ENCODE results near the gene DUXA.
A peak's percentile ranks its signal among the peaks of the same experiment; 100 is the strongest.
"Not testable (repeated sequence)": the region's sequence is repeated elsewhere in the genome, so short reads cannot be mapped to it uniquely, and the experiment has no call there.

DUXA gene

DNA sequence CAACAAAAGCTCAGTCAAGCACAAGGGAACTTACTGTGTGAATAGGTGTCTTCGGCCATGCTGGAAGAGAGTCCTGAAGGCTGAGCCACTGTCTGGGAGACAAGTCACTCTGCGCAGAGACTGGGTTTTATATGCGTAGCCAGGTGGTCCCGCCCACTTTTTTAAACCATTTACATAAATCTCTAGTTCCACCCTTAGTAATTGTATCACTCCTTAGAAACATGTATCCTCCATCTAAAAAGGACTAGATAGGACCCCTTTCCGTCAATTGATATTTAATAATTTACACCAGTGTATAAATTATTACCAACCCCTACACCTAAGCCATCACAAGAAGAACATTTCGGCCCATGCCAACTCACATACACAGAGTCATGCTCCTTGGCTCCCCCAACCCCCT, at the start of gene DUXA:
Gene DUXA, minus strand, starts transcription at position 101 of the 400 bp plus-strand sequence. Its CDS starts 42 bp downstream, at position 59.
- DNase-seq, result no peak

DNA sequence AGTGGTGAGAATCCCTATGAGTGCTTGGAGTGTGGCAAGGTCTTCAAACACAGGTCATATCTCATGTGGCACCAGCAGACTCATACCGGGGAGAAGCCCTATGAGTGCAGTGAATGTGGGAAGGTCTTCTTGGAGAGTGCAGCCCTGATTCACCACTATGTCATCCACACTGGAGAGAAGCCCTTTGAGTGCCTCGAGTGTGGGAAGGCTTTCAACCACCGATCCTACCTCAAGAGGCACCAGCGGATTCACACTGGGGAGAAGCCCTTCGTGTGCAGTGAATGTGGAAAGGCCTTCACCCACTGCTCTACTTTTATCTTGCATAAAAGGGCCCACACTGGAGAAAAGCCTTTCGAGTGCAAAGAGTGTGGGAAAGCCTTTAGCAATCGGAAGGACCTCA, 44.8 kb upstream of the DUXA start:
- DNase-seq, result no peak

DNA sequence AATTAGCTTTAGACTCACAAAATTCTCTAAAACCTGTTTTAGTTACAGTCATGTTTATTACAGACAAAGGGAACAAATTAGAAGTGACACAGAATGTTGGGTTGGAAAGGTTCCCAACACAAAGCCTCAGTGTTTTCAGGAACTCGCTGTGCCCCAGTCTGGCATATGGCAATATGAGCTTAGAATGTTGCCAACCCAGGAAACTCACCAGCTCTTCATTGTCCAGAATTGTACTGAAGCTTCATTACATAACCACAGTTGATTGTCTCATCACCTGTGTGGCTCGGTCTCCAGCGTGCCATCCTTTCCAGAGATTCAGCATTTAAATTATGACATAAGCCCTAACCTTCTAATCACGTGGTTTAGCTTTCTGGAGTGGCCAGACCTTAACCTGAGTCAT, 43.1 kb upstream of the DUXA start:
- DNase-seq, result no peak

DNA sequence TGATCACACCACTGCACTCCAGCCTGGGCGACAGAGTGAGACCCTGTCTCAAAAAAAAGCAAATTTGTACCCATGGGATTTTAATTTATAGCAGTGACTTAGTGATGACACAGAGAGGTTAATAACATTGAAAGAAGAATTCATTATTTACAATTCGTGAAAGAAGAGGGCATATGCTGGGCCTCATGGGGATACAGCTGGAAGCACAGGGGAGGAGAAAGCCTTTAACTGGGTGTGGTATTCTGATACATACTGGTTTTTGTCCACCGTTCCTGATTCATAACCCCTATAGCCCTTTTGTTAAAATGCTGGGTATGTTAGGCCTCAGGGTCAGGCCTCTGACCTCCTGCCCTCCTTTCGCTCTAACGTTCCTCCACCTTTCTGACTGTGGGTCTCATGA, 34.9 kb upstream of the DUXA start:
- DNase-seq, result no peak

DNA sequence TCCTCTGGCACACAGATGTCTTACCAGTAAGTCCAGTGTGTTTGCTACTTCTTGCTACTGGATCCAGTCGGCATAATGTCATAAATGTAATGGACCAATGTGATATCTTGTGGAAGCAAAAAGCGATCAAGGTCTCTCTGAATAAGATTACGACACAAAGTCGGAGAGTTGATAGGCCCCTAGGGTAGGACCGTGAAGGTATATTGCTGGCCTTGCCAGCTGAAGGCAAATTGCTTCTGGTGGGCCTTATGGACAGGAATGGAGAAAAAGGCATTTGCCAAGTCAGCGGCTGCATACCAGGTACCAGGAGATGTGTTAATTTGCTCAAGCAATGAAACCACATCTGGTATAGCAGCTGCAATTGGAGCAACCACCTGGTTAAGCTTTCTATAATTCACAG, 30.6 kb upstream of the DUXA start:
- DNase-seq, result not testable (repeated sequence)

DNA sequence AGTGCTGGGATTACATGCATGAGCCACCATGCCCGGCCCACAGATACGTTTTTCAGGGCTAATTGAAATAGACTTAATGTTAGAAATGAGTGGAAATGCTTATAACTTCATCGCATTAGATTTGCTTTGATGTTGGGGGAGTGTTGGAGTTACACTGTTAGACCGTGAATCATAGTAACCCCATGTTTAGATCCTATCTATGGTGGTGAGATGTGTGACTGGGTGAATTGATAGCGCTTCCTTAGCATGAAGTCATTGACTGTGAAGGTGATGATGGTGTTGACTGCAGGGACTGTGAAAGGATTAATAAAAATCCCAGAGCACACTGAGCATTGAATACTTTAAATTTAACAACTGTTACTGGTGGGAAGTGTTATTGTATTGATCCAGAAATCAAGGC, 25.7 kb upstream of the DUXA start:
- no peak for DNase-seq

DNA sequence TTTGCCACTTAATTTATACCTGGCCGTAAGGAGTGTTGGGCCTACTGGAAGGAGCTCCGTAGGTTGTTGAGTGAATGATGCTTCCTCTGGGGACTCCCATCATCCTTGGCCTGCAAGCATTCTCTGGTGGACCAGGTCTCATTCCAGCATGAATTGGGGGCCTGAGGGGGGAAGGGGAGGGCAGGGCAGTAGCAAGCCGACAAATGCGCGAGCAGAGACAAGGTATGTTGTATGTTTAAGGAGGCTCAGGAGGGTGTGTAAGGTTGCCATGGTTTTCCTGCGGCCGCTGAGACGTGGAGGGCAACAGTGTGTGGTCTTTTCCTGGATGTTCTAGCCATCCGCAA, 24.8 kb upstream of the DUXA start:
- no peak for DNase-seq

DNA sequence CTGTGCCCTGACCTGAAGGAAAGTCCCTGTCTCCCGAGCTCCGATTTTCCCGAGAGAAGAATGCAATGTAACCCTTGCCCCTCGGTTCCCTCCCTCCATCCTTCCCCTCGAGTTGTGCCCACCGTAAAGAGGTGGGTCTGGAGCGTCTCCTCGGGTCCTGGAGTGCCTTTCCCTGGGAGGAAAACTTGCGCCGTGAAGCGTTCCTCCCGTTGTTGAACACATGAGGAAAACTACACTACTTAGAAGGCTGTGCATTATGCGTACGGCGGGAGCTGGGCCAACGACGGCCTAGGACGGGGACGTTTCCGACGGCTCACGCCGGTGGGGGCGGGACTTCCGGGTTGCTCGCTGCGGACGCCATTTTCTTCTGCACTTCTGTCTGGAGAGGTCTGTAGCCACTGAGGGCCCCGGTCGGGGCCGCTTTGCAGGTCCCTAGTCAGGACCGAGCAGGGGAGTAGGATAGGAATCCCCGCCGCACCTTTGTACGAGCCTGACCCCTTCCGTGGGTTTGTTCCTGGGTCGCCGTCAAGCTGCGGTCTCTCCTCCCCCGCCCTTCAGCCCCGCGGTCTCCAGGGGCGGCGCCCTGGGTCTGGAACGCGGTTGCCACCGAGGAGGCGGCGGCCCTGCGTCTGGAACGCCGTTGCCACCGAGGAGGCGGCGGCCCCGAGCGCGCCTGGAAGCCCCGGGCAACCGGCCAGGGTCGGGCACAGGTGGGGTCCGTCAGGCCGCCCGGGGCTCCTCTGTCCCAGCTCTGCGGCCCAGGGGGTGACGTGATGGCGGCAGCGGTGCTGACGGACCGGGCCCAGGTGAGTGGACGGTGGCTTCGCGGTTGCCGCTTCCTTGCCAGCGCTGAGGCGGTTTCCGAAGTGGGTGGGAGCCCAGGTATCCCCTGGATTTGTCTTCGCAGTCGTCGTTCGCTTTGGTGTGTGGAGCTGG, 24.1 kb upstream of the DUXA start, which contains the start of gene ZNF264:
Gene ZNF264, plus strand, starts transcription at position 360 of the 936 bp plus-strand sequence. Its CDS starts 414 bp downstream, at position 774.
- DNase-seq, result peak; percentile 89

DNA sequence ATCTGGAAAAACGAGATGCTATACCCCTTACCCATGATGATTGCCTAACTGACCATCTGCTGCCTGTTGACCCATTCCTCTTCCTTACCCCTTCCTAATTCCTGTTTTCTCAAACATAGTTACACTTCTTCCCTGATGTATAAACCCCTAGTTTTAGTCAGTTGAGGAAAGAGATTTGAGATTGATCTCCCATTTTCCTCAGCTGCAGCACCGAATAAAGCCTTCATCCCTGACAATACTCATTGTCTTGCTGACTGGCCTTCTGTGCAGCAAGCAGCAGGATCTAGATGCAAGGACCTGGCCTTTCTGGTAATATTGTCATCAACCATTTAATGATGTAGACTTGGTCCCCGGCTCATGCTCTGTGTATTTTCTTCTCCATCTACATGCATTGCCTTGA, 23.0 kb upstream of the DUXA start:
- DNase-seq, result no peak

DNA sequence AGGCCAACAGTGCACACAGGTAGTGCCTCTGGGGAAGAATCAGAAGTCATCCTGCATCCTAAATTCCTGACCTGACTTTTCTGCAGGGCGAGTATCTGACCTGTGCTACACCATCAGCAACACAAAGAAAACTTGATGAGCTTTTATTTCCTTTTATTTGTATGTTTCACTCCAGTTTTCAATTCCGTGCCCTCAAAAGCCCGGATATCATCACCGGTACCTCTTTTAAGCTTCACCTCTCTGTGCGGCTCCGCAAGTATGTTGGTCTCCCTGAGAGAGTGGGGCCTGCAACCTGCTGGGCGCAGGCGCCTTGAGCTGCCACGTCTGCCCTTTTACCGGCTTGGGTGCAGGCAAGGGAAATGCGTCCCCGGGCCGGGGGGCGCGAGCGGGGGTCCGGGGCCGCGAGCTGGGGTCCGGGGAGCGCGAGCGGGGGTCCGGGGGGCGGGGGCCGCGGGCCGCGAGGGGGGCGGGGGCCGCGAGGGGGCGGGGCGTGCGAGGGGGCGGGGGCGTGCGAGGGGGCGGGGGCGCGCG, 4.3 kb upstream of the DUXA start:
- peak; percentile 53 for DNase-seq

DNA sequence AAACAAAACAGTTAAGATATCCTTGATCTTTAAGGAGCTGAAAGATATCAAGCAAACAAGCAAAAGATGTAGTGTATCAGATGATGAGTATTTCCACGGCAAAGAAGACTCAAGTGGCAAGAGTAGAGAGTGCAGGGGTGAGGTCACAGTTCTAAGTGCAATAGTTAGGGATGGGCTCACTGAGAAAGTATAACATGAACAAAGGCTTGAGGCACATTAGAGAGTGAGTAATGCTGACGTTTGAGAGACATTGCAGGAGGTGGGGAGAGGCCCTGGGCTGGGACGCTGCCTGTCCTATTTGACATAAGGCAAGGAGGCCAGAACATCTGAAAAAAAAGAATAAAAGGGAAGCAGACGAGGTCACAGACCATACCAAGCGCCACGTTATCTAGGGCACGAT, 1.4 kb downstream of the DUXA start:
- no peak for DNase-seq

DNA sequence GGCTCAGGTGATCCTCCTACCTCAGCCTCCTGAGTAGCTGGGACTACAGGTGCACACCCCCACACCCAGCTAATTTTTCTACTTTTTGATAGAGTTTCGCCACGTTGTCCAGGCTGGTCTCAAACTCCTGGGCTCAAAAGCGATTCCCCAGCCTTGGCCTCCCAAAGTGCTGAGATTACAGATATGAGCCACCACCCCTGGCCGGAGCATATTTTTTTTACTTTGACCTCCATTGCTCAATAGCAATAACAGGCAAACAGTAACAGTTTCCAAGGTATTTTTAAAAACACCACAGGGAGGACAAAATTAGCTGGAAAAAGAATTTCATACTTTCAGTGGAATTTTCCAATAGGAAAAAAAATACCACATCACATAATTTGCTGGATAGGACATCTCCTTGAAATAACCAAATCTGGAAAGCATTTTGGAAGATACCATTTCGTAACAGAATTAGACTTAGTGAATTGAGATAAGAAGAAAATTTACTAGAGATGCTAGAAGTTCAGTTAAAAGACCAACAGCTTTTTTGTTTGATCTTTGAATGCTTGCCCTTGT, 5.2 kb downstream of the DUXA start:
- DNase-seq, result no peak

DNA sequence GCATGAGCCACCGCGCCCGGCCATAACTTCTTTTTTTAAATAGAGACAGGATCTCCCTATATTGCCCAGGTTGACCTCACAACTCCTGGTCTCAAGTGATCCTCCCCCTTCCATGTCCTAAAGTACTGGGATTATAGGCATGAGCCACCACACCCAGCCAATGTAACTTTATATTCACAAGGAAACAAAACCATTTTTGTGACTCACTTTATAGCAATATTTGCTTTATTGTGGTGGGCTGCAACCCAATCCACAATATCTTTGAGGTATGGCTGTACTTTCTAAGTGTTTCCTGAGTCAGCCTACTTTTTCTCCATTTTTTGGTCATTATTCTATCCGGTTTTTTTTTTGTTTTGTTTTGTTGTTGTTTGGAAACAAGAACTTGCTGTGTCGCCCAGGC, 14.4 kb downstream of the DUXA start:
- no peak for DNase-seq

DNA sequence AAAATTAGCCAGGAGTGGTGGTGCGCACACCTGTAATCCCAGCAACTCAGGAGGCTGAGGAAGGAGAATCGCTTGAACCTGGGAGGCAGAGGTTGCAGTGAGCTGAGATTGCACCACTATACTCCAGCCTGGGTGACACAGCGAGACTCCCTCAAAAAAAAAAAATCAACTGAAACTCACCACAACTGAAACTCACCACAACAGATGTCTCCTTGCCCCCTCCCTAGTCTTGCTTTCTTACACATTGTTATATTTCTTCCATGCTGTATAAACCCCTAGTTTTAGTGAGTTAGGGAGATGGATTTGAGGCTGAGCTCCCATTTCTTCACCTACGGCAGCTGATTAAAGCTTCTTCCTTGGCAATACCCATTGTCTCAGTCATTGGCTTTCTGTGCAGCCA, 25.6 kb downstream of the DUXA start:
- DNase-seq, result no peak

DNA sequence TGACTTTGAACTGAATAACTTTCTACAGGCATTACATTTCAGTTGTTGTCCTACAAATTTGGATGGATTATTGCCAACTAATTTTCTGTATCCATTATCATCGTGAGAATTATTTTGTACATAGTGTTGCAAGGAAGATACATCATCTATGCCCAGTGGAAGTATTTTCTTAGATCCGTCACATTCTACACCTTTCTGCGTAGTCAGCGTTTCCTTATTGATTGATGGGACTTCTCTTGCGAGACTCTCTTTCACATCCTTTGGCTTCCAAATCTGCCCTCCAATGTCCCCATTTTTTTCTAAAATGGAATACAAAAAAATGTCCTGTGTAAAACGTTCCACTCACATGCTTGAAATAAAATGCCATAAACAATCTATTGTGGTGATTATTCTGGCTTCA, 31.5 kb downstream of the DUXA start:
- no peak for DNase-seq

DNA sequence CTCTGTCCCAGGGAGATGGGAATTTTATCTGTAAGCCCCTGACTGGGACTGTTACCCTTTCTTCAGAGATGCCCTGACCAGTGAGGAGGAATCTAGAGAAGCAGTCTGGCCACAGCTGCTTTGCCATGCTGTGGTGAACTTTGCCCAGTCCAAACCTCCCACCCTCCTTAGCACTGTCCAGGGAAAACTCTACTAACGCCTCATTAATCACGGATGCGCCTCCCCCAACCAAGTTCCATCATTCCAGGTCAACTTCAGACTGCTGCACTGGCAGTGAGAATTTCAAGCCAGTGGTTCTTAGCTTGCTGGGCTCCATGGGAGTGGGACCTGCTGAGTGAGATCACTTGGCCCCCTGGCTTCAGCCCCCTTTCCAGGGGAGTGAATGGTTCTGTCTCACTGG, 39.9 kb downstream of the DUXA start:
- not testable (repeated sequence) for DNase-seq

DNA sequence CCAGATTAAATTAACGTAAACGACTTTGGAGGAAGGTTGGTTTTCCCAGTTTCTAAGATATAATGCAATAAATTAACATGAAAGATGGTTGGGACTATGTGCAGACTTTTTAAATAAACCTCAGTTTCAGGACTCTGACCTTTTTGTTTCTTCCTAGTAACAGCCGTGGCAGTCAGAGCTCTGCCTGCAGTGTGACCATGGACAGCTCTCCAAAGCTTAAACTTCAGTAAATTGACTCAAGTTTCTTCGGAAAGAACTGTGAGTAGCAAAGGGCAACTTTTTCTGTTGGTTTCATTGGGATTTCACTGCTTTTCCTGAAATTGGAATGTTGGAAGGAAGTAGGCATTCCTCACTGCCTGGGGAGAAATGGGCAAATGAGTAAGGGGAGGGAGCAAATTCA, 43.4 kb downstream of the DUXA start:
- no peak for DNase-seq

DNA sequence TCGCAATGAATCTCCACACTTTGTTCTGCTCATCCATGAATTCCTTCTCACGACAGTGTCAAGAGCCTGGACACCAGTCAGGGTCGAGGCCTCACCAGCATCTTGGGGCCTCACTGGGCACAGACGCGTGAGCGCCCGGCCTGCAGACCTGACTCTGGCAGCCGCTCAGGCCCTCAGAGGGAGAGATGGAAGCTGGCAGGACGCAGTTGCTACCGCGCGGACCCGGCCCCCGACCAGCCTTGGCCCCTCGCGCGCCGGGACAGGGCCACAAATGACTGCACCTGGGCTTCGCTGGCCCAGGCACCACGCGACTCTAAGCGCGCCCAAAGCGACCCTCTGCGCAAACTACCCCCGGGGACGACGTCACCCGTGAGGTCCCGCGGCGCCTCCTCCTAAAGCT, 48.4 kb downstream of the DUXA start:
- no peak for DNase-seq

DNA sequence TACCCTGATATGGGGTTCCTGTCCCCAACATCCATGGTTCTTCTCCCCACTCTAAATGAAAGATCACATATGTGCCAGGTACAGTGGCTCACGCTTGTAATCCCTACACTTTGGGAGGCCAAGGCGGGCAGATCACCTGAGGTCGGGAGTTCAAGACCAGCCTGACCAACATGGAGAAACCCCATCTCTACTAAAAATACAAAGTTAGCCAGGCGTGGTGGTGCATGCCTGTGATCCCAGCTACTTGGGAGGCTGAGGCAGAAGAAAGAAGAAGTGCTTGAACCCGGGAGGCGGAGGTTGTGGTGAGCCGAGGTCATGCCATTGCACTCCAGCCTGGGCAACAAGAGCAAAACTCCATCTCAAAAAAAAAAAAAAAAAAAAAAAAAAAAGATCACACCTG, 53.8 kb downstream of the DUXA start:
- not testable (repeated sequence) for DNase-seq

DNA sequence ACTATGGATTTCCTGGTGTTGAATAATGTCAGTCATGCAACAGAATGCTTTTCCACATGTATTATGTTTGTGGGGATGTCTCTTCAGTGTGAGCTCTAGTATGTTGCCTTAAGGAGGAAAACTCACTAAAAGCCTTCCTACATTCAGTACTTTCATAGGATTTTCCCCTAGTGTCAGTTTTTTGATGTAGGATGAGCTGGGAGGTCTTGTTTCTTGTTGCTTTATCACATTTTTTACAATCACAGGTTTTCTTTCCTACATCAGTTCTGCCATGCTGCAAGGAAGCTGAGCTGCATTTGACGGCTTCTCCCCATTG, 56.0 kb downstream of the DUXA start:
- DNase-seq, result no peak

DNA sequence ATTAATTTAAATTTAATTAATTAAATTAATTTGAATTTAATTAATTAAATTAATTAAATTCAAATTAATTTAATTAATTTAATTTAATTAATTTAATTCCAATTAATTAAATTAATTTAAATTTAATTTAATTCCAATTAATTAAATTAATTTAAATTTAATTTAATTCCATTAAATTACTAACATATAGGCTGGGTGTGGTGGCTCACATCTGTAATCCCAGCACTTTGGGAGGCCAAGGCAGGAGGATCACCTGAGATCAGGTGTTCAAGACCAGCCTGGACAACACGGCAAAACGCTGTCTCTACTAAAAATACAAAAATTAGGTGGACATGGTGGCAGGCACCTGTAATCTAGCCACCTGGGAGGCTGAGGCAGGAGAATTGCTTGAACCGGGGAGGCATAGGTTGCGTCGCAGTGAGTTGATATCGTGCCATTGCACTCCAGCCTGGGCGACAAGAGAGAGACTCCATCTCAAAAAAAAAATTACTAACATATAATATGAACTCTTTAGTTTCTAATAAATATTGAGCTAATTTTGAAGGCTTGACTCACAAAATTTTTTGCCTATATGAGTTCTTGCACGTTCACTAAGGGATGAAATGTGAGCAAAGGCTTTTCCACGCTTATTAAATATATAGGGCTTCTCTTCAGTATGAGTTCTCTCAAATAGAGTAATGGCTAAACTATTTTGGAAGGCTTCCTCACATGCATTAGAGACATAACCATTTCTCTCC, 56.5 kb downstream of the DUXA start:
- no peak for DNase-seq

DNA sequence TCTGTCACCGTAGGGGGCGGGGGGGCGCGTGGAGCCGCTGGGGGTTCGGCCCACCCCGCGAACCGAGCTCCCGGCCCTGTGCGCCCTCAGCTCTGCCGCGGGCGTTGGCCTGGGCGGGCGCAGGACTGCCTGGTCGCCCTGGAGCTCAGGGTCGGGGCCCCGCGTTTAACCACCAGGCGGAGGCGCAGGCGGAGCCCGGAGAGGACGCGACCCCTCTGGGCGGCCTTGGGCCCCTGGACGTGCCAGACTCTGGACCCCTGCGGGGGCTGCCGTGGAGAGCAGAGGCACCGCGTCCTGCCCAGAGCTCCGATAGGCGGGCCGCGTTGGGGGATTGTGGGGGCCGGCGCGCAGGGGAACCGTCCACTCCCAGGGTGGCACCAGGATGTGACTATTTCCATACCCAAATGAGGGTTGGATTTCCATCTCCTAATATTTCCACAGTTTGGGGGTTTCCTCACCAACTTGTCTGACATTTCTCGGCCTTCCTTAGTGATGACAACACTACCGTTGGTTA, 60.5 kb downstream of the DUXA start:
- DNase-seq, result no peak

DNA sequence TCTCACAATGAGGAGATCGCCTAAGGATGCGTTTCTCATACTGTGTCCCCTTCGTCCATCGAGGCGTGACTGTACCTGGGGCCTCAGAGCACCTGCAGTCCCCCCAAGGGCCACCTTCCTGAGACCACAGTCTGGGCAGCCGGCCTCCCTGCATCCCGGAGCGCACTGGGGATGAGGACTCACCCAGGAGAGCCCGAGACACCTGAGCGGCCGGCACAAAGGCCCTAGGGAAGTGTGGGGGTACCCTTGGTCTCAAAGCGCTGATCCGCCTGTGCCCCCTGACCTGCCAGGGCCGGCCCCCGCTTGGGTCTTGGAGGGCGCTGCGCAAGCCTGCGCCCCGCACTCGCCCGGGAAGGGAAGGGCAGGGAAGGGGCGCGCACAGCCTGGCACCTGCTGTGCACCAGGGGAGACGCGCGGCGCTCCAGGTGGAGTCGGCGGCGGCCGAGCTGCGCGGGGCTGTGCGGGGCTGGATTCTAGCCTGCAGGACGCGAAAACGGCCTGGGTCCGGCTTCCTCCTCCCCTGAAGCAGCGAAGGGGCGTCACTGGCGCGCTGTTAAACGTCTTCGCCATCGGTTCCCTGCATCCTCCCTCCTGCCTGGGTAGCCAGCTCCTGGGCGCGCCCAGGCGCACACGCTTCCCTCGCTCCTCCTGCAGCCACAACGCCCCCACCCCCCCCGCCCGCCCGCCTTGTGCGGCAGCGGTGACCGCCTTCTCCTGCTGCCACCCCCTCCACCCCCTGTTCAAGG, 61.1 kb downstream of the DUXA start:
- DNase-seq, result no peak

All from CD4-positive, alpha-beta T cell treated with Interleukin-12 subunit alpha and Interleukin-12 subunit beta, for 1 hour (primary cell).